Measurements from ENCODE around the gene GALK1. TPM values are rescaled to one million over a fixed set of nuclear protein-coding genes. Genes with fewer than 3 reads are reported as not detected.
"Not testable (repeated sequence)": the region's sequence is repeated elsewhere in the genome, so short reads cannot be mapped to it uniquely, and the experiment has no call there.

Gene GALK1
- 29.1 TPM for total RNA-seq

DNA sequence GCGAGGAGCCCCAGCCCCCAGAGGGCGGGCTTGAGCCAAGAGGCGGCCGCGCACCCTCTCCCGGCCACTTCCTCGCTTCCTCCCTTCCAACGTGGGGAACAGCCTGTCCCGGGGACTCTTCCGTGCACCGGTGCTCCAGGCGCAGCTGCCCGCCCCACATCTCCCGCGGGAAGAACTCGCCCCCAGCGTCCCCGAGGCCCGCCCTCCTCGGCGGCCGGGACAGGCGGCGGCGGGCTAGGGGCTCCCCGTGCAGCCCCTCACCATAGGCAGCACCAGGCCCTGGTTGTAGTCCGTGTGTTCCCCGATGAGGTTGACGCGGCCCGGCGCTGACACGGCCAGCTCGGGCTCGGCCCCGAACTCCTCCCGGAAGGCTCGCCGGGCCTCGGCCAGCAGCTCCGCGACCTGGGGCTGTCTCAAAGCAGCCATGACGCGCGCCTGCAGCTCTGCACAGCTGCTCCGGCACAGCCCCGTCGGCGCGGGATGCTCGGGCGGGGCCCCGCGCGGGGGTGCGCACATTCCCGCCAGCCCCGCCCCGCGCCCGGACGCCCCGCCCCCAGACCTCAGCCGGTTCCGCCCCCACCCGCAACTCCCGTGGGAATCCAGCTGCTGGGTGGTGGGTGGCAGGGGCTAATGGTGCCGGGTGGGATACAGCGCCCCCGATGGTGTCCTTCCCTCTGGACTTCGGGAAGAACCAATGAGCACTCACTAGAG lies at the start of gene GALK1:
TSS of gene GALK1 (minus strand) at position 482 of the 711 bp plus-strand sequence. CDS start at position 426, 56 bp downstream.
- ATAC-seq, result peak; percentile 83

- ATAC-seq, result no peak
Observed at GRCh38 chr17:75814021-75814395, 49.0 kb upstream of the GALK1 start.

DNA sequence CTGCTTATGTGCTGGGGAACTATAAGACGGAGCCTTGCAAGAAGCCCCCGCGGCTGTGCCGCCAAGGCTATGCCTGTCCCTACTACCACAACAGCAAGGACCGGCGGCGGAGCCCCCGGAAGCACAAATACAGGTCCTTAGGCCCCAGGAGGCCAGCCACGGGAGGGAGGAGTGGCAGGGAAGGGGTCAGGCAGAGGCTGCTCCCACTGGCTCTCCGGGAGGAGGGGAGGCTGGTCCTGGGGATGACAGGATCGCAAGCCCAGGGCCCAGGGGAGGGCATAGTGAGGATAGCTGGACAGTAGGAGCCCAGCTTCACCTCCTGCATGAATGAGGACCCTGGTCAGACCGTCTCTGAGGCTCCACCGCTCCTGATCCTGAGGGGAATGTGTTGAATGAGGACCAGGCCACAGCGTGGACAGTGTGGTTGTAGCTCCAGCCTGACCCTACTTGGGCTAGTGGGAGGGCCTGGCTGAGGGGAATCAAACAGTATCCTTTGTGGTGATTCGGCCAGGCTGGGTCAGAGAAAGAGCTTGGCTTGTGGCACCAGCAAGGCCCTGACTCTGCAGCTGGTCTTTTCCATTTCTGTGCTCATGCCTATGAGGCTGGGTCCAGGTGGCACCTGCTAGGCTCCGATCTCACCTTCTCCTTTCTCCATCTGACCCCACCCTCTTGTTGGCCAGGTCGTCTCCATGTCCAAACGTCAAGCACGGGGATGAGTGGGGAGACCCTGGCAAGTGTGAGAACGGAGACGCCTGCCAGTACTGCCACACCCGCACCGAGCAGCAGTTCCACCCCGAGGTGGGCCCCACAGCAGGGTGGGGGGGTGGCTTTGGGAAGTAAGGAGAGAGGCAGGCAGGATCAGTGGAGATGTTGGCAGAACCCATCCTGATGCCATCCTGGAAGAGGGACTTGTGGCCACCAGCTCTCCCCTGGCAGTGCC lies 48.4 kb upstream of the GALK1 start:
- ATAC-seq, result no peak

- peak; percentile 67 for ATAC-seq
Observed at GRCh38 chr17:75812096-75813013, 47.4 kb upstream of the GALK1 start.

DNA sequence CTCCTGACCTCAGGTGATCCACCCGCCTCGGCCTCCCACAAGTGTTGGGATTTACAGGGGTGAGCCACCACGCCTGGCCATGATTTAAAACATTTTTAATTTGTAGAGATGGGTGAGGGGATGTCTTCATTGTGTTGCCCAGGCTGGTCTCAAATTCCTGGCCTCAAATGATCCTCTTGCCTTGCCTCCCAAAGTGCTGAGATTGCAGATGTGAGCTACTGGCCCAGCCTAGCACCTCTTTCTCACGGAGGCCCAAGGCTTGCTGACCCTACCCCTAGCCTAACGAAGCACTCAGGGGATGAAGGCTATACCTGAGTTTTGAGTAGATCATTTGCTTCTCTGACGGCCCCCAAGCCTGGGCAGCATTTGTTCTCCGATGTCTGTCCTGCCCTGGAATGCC lies 46.2 kb upstream of the GALK1 start:
- ATAC-seq, result no peak

DNA sequence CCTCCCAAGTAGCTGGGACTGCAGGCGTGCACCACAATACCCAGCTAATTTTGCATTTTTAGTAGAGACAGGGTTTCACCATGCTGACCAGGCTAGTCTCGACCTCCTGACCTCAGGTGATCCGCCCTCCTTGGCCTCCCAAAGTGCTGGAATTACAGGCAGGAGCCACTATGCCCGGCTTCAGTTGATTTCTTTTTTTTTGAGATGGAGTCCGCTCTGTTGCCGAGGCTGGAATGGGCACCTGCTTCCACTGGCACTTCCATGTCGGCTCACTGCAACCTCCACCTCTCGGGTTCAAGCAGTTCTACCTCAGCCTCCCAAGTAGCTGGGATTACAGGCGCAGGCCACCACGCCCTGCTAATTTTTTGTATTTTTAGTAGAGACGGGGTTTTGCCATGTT lies 45.8 kb upstream of the GALK1 start:
- ATAC-seq, result not testable (repeated sequence)

- peak; percentile 75 for ATAC-seq
Observed at GRCh38 chr17:75810216-75810615, 45.2 kb upstream of the GALK1 start.

GRCh38 chr17:75809631-75810111 lies 44.7 kb upstream of the GALK1 start:
- ATAC-seq, result no peak

GRCh38 chr17:75808905-75809621 lies 44.1 kb upstream of the GALK1 start:
- ATAC-seq, result peak; percentile 60

DNA sequence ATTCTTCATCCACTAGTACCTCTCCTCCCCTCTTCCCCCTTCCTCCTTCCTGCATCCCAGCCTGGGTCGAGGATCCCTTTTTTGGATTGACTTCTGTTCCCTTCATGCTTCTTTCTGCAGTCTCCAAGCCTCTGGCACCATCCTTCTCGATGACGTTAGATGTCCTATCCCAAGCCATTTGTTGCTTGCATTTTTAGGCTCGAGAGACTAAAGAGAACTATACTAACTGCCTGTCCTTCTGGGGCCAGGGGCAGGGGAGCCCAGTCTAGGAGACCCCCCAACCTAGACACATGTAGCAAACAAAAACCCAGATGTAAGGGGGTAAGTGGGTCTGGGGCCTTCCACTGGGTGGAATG lies 43.5 kb upstream of the GALK1 start:
- no peak for ATAC-seq

DNA sequence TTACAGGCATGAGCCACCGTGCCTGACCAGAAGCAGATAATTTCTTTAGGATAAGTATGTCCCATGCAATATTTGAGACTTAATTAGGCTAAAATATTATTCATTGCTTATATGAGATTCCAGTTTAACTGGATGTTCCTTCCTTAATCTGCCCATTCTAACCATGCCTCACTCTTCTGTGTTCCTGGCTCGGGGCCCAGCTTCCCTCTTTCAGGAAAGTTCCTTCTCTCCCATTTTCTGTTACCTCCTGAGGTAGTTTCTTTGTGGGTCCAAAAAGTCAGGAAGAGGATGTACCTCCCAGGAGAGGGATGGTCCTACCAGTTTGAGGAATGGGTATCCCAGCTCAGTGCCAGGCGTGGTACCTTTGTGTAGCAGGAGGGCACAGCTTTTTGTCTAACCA lies 42.9 kb upstream of the GALK1 start:
- ATAC-seq, result peak; percentile 26

DNA sequence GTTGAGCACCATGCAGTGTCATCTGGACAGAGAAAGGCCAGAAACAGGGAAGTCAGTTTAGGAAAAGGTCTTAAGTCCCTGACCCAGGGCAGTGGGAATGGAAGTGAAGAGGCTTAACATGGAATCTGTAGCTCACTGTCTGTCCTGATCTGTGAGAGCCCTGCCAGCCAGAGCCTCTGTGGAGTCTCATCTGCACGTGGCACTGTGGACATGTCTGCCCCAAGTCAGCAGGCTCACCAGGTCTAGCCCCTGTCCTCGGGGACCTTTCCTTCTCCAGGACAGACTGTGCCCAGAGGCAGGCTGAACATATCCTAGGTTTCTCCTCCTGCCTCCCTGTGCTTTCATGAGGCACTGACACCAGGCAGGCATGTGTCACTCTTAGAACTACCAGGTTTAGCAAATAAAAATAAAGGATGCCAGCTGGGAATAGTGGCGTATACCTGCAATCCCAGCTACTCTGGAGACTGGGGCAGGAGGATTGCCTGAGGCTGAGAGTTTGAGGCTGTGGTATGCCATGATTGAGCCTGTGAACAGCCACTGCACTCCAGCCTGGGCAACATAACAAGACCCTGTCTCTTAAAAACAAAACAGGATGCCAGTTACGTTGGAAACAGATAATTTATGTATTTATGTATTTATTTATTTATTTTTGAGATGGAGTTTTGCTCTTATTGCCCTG lies 42.0 kb upstream of the GALK1 start:
- no peak for ATAC-seq

GRCh38 chr17:75803883-75804282 lies 38.9 kb upstream of the GALK1 start:
- ATAC-seq, result no peak

DNA sequence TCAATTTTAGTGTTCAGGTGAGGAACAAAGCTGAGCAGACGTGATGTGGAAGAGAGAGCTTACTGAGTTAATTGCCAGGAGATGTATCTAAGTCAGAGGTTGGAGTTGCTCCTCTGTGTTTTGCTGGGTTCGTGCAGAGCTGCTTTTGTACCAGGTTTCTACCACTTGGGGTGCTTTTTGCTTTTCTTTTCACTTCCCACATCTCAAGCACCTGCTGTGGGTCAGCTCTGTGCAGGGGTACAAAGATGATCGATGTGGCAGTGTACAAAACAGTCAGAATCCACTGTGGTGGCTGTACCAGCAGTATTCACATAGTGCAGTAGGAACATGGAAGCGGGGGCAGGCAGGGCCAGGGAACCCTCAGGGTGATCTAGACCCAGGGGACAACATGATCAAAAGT lies 34.4 kb upstream of the GALK1 start:
- peak; percentile 27 for ATAC-seq

DNA sequence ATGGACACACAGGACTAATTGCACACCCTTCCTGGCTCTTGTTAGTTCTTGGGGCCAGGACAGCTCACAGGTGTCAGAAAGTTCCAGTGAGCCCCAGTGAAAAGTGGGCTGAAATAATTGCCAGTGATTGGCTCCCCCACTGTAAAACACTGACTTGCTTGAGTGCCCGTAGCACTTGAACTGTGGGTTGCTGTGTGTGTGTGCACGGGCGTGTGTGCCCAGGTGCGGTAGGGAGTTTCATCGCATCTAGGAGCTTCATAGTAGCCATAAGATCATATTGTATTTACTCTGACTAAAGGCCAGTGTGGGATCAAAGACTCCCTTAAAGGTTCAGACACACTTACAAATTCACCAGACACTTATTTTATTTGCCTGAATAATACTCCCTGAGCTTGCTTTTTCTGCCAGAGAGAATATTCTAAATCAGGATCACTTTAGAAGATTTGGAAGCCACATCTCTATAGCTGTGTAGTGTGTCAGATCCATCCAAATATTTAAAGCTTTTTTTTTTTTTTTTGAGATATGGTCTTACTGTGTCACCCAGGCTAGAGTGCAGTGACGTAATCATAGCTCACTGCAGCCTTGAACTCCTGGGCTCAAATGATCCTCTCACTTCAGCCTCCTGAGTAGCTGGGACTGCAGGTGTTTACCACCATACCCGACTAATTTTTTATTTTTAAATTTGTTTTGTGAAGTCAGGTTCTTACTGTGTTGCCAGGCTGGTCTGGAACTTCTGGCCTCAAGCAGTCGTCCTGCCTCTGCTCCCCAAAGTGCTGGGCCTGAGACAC lies 31.0 kb upstream of the GALK1 start:
- no peak for ATAC-seq

GRCh38 chr17:75793460-75793859 lies 28.5 kb upstream of the GALK1 start:
- ATAC-seq, result no peak

DNA sequence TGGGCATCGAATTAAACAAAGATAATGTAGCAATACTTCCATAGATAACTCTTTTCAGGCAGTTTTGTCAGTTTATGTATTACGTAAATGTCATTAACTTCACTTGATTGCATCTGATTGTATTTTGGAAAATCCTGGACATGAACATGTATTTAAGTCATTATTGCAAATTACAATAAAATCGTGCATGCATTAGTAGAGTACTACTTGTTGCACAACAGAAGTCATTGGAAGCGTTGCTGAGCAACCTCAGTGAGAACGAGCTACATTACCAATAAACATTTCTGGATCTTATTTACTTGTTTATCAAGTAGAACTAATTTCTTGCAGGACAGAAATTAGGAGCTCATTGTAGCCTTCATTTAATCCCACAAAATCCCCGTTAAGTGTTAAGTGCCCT lies 26.3 kb upstream of the GALK1 start:
- ATAC-seq, result no peak

DNA sequence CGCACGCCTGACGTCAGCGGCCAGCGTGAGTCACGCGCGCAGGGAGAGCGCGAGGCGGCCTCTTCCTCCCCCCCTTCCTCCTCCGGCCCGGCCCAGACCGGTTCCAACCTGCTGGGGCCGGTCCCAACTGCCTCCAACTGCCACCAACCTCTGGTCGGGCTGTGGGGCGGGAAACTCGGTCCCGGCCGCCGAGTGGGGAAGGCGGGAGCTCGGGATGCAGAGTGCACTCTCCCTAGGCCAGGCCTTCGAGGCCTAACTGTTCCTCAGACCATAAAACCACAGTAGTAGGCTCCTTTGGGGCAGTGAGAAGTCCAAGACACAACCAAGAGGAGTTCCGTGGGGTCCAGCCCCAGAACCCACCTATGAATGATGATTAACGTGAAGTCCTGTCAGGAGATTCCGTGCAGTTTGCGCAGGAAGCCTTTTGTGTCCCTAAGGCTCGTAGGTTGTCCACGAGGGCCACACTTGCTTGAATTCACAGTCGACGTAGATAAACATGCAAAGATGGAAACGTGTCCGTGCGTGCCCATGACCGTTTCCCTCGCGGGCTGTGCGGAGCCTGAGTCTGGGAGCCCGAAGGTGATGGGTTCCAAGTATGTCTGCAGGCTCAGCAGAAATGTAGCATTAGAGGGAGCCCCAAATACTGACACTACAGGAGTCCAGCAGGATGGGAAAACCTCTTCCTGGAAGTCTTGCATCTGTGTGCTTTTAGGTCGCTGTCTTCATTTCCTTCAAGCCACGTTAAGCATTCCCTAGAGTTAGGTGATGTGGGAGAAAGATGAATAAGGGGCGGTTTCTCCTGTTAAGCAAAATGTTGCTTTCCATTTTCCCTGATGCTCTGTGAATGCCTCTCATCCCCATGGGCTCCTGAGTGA lies 20.3 kb upstream of the GALK1 start:
- peak; percentile 88 for ATAC-seq

- ATAC-seq, result peak; percentile 86
Observed at GRCh38 chr17:75784473-75785015, 19.6 kb upstream of the GALK1 start, which contains the start of gene UNK. Gene UNK, plus strand, starts transcription at chr17:75784806. Its CDS starts 75 bp downstream, at chr17:75784881.

Data from esophagus mucosa (tissue), 1 donor.